Erythroblast (primary cell): ENCODE measurements around the gene MRPS16.

Source experiments
- GATA1 ChIP-seq: IDR thresholded peaks from 2 replicates; pipeline ENCODE4 v1.6.1; 2011; ENCODE audit warnings: low read depth, mild to moderate bottlenecking, control low read depth, low read length, moderate library complexity
- POLR2A ChIP-seq: IDR thresholded peaks from 2 replicates; pipeline ENCODE4 v1.6.1; 2011; ENCODE audit warnings: mild to moderate bottlenecking, low read length

DNA sequence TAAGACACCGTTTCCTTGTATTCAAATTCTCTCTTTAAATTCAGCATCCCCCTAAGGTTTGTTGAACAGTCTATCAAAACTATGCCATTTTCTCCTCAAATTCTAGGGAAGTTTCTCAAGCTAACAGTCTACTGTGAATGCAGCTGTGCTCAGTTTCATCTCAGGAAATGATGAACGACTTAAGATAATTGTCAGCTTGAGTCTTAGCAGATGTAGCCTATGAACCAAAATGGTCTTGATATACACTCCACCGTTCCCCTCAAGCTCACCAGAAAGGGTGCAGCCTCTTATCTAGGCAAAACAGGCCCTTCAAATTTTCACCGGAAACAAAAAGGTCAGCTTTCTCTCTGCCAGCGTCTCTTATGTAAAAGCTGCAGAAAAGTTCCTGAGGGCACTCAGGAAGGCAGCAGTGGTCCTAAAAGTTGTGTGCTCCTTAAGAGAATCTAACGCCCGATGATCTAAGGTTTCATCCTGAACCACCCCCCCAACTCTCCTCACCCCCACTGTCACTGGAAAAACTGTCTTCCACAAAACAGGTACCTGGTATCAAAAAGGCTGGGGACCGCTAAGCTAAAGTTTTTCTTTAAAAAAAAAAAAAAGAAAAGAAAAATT lies 7.5 kb downstream of the MRPS16 start:
- TF ChIP-seq POLR2A (peak; percentile 82), GATA1 (no peak)
